Umbilical cord (tissue), 2 donors: ENCODE measurements around the gene FTSJ1. TPM values are rescaled to one million over a fixed set of nuclear protein-coding genes. Genes with fewer than 3 reads are reported as not detected.
"Not testable (repeated sequence)": the region's sequence is repeated elsewhere in the genome, so short reads cannot be mapped to it uniquely, and the experiment has no call there.

Experiments used
- DNase-seq: peaks from one replicate; pipeline ENCODE4 v3.0.0-alpha.2; 2015; ENCODE audit warnings: low spot score
- total RNA-seq: library from RNA; depleted of rRNA; stranded (reverse); fragments of >200 nt; gene quantifications from one replicate; pipeline ENCODE4 v1.2.3, GENCODE V29; 2014; ENCODE audit warnings: low replicate concordance; ENCODE audit not compliant: insufficient read depth

The FTSJ1 gene
- total RNA-seq, 1 donor from 2014 or later, result 27.7 TPM

- DNase-seq, result no peak
These were observed 21.9 kb downstream of the FTSJ1 start for GRCh38 chrX:48497871-48498270.

GRCh38 chrX:48498374-48498809 is 22.4 kb downstream of the FTSJ1 start:
- DNase-seq, result no peak

- DNase-seq, result no peak
These were observed 28.3 kb downstream of the FTSJ1 start for GRCh38 chrX:48504261-48504660.

- DNase-seq, result no peak
These were observed 29.5 kb downstream of the FTSJ1 start for GRCh38 chrX:48505481-48505880.

GRCh38 chrX:48507246-48507645 is 31.2 kb downstream of the FTSJ1 start:
- no peak for DNase-seq

GRCh38 chrX:48508400-48509244 is 32.6 kb downstream of the FTSJ1 start, which contains the start of gene PORCN:
TSS of gene PORCN (plus strand) at chrX:48508992. CDS start at chrX:48509821, 829 bp downstream.
- DNase-seq, result peak; percentile 75

- no peak for DNase-seq
These were observed 33.2 kb downstream of the FTSJ1 start for GRCh38 chrX:48509245-48509590.

GRCh38 chrX:48509619-48510018 is 33.6 kb downstream of the FTSJ1 start:
- no peak for DNase-seq

GRCh38 chrX:48511560-48511959 is 35.6 kb downstream of the FTSJ1 start:
- DNase-seq, result no peak

GRCh38 chrX:48512371-48512935 is 36.5 kb downstream of the FTSJ1 start:
- no peak for DNase-seq

- DNase-seq, result no peak
These were observed 37.7 kb downstream of the FTSJ1 start for GRCh38 chrX:48513670-48514069.

GRCh38 chrX:48514126-48514806 is 38.3 kb downstream of the FTSJ1 start:
- no peak for DNase-seq

- DNase-seq, result no peak
These were observed 39.0 kb downstream of the FTSJ1 start for GRCh38 chrX:48514868-48515460.

- no peak for DNase-seq
These were observed 39.8 kb downstream of the FTSJ1 start for GRCh38 chrX:48515842-48516241.

- DNase-seq, result no peak
These were observed 40.3 kb downstream of the FTSJ1 start for GRCh38 chrX:48516285-48516684.

GRCh38 chrX:48516987-48517386 is 41.0 kb downstream of the FTSJ1 start:
- no peak for DNase-seq

- DNase-seq, result not testable (repeated sequence)
These were observed 43.5 kb downstream of the FTSJ1 start for GRCh38 chrX:48519481-48519880.

- no peak for DNase-seq
These were observed 44.5 kb downstream of the FTSJ1 start for GRCh38 chrX:48520455-48520854.

- no peak for DNase-seq
These were observed 45.0 kb downstream of the FTSJ1 start for GRCh38 chrX:48520976-48521352.

- DNase-seq, result peak; percentile 89
These were observed 45.6 kb downstream of the FTSJ1 start, which contains the start of gene EBP for GRCh38 chrX:48521353-48522243. TSS of gene EBP (plus strand) at chrX:48521808. CDS start at chrX:48523772, 1,964 bp downstream.

- DNase-seq, result no peak
These were observed 46.3 kb downstream of the FTSJ1 start for GRCh38 chrX:48522291-48522690.
